ENCODE data around the gene PBX2. TPM values are rescaled to one million over a fixed set of nuclear protein-coding genes. Genes with fewer than 3 reads are reported as not detected.

PBX2 gene
- total RNA-seq, 1 experiment from 2014 or later = 130 TPM

DNA sequence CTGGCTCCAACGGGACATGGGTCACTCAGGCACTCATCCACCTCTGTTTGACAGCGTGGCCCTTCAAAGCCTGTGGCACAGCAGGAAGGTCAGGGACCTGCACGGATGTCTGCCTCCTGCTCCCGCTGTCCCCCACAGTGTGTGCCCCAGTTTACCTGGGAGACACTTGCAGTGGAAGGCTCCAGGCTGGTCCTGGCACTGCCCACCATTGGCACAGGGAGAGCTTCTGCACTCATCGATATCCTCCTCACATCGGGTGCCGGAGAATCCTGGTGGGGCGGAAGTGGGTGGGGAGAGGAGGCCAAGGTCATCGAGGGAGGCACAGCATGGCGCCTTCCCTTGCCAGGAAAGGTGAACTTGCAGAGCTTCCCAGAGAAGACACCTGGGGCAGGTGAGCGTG is 27.0 kb upstream of the PBX2 start:
- ChIA-PET CTCF (interaction anchor here (0.8 kb wide), 1 partner anchor 22 kb away, joined by 4 read pairs; no protein-coding TSS in a partner anchor), POLR2A (no interaction called here)
- H3K36me3 Mint-ChIP-seq = no peaks in the 10 kb centered on the region
- no peak overlapping the region for H3K27ac Mint-ChIP-seq
- no peak for ATAC-seq
- H3K4me1 Mint-ChIP-seq = no peaks in the 10 kb centered on the region
- no peaks in the 10 kb centered on the region for H3K9me3 Mint-ChIP-seq
- H3K27me3 Mint-ChIP-seq (ENCODE audit: low read depth) = peaks cover 3% of the 10 kb centered on the region; the same call in 1 of the 2 replicates
- H3K4me3 Mint-ChIP-seq = no peak overlapping the region
- no peak for DNase-seq (ENCODE audit: low spot score)
- TF ChIP-seq TP53 (CRISPR knock-in tag; IDR thresholded peaks at IDR 0.05) (no peak), NR3C1 (CRISPR knock-in tag; conservative IDR thresholded peaks at IDR 0.05; ENCODE audit: low read depth) (no peak), JUN (CRISPR knock-in tag; IDR thresholded peaks at IDR 0.05) (no peak), GRHL2 (CRISPR knock-in tag; IDR thresholded peaks at IDR 0.05; ENCODE audit: insufficient replicate concordance, severe bottlenecking) (no peak), ZNF416 (CRISPR knock-in tag; IDR thresholded peaks at IDR 0.05) (no peak), NFYB (CRISPR knock-in tag; conservative IDR thresholded peaks at IDR 0.05; ENCODE audit: low read depth) (no peak), ATF1 (CRISPR knock-in tag; IDR thresholded peaks at IDR 0.05) (no peak)
- TF ChIP-seq, protein P1, sequence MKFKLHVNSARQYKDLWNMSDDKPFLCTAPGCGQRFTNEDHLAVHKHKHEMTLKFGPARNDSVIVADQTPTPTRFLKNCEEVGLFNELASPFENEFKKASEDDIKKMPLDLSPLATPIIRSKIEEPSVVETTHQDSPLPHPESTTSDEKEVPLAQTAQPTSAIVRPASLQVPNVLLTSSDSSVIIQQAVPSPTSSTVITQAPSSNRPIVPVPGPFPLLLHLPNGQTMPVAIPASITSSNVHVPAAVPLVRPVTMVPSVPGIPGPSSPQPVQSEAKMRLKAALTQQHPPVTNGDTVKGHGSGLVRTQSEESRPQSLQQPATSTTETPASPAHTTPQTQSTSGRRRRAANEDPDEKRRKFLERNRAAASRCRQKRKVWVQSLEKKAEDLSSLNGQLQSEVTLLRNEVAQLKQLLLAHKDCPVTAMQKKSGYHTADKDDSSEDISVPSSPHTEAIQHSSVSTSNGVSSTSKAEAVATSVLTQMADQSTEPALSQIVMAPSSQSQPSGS (CRISPR knock-in tag; IDR thresholded peaks at IDR 0.05; ENCODE audit: borderline replicate concordance, low read depth) = no peak

DNA sequence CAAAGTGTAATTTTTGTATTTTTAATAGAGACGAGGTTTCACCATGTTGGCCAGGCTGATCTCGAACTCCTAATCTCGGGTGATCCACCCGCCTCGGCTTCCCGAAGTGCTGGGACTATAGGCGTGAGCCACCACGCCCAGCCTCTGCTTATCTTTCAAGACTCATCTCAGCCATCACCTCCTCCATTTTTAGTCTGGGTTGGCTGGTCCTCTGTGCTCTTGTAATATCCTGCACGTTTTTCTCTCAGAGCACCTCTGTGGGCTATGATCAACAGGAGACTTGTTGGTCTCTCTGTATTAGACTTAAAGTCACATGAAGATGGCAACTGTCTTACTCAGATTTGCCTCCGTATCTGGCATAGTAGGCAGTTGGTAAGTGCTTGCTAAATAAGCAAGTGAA is 26.3 kb upstream of the PBX2 start:
- ATAC-seq (no peak), DNase-seq (ENCODE audit: low spot score) (no peak)
- H3K4me3 Mint-ChIP-seq = no peak overlapping the region

More for the DNA sequence above, 26.3 kb upstream of the PBX2 start:
- ChIA-PET CTCF (no interaction called here), POLR2A (no interaction called here)
- Mint-ChIP-seq H3K27ac (no peak overlapping the region), H3K27me3 (ENCODE audit: low read depth) (peaks cover 3% of the 10 kb centered on the region; the same call in 1 of the 2 replicates), H3K9me3 (no peaks in the 10 kb centered on the region), H3K4me1 (no peaks in the 10 kb centered on the region), H3K36me3 (no peaks in the 10 kb centered on the region)
- TF ChIP-seq CREB1 (CRISPR knock-in tag; IDR thresholded peaks at IDR 0.05) (no peak), FOXJ3 (CRISPR knock-in tag; IDR thresholded peaks at IDR 0.05; ENCODE audit: borderline replicate concordance) (no peak), SOX15 (CRISPR knock-in tag; IDR thresholded peaks at IDR 0.05) (no peak), ZBTB21 (CRISPR knock-in tag; IDR thresholded peaks at IDR 0.05; ENCODE audit: borderline replicate concordance) (no peak)
- TF ChIP-seq, protein P2, sequence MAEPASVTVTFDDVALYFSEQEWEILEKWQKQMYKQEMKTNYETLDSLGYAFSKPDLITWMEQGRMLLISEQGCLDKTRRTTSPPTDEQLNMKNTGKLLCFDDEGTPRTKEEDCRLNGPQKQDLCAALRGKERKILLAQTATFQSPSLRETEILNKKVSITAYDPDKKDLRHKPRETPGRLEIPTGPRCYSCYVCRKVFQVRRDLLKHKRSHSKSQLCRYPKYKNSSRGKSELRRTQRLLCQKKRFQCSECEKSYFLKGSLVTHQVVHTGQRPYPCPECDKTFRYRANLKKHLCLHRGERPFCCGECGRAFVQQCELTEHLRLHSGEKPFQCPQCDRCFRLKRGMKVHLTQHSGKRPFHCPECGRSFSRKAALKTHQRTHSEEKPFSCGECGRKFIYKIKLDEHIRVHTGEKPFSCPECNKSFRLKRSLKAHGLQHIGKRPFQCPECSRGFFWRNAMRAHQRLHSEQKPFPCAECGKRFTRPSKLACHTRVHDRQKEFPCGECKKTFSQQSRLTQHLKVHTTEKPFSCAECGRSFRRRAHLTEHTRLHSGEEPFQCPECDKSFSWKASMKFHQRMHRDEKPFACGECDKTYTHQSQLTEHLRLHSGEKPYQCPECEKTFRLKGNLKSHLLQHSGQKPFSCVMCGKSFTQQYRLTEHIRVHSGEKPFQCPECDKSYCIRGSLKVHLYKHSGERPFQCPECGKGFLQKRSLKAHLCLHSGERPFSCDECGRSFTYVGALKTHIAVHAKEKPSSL (CRISPR knock-in tag; conservative IDR thresholded peaks at IDR 0.05) = no peak
- TF ChIP-seq, protein P3, sequence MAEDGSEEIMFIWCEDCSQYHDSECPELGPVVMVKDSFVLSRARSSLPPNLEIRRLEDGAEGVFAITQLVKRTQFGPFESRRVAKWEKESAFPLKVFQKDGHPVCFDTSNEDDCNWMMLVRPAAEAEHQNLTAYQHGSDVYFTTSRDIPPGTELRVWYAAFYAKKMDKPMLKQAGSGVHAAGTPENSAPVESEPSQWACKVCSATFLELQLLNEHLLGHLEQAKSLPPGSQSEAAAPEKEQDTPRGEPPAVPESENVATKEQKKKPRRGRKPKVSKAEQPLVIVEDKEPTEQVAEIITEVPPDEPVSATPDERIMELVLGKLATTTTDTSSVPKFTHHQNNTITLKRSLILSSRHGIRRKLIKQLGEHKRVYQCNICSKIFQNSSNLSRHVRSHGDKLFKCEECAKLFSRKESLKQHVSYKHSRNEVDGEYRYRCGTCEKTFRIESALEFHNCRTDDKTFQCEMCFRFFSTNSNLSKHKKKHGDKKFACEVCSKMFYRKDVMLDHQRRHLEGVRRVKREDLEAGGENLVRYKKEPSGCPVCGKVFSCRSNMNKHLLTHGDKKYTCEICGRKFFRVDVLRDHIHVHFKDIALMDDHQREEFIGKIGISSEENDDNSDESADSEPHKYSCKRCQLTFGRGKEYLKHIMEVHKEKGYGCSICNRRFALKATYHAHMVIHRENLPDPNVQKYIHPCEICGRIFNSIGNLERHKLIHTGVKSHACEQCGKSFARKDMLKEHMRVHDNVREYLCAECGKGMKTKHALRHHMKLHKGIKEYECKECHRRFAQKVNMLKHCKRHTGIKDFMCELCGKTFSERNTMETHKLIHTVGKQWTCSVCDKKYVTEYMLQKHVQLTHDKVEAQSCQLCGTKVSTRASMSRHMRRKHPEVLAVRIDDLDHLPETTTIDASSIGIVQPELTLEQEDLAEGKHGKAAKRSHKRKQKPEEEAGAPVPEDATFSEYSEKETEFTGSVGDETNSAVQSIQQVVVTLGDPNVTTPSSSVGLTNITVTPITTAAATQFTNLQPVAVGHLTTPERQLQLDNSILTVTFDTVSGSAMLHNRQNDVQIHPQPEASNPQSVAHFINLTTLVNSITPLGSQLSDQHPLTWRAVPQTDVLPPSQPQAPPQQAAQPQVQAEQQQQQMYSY (CRISPR knock-in tag; IDR thresholded peaks at IDR 0.05) = no peak
- TF ChIP-seq, protein P4, sequence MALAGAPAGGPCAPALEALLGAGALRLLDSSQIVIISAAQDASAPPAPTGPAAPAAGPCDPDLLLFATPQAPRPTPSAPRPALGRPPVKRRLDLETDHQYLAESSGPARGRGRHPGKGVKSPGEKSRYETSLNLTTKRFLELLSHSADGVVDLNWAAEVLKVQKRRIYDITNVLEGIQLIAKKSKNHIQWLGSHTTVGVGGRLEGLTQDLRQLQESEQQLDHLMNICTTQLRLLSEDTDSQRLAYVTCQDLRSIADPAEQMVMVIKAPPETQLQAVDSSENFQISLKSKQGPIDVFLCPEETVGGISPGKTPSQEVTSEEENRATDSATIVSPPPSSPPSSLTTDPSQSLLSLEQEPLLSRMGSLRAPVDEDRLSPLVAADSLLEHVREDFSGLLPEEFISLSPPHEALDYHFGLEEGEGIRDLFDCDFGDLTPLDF (CRISPR knock-in tag; IDR thresholded peaks at IDR 0.05) = no peak
- TF ChIP-seq, protein P5, sequence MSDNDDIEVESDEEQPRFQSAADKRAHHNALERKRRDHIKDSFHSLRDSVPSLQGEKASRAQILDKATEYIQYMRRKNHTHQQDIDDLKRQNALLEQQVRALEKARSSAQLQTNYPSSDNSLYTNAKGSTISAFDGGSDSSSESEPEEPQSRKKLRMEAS (CRISPR knock-in tag; IDR thresholded peaks at IDR 0.05) = no peak
- TF ChIP-seq, protein P6, sequence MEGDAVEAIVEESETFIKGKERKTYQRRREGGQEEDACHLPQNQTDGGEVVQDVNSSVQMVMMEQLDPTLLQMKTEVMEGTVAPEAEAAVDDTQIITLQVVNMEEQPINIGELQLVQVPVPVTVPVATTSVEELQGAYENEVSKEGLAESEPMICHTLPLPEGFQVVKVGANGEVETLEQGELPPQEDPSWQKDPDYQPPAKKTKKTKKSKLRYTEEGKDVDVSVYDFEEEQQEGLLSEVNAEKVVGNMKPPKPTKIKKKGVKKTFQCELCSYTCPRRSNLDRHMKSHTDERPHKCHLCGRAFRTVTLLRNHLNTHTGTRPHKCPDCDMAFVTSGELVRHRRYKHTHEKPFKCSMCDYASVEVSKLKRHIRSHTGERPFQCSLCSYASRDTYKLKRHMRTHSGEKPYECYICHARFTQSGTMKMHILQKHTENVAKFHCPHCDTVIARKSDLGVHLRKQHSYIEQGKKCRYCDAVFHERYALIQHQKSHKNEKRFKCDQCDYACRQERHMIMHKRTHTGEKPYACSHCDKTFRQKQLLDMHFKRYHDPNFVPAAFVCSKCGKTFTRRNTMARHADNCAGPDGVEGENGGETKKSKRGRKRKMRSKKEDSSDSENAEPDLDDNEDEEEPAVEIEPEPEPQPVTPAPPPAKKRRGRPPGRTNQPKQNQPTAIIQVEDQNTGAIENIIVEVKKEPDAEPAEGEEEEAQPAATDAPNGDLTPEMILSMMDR (IDR thresholded peaks at IDR 0.05) = no peak
